HepG2 (cell line): Measurements from ENCODE around the gene RPL3.

Experiments used
- CHD4 ChIP-seq: fragments of 200-600 bp; sonication (generic); IDR thresholded peaks from 2 replicates; pipeline ENCODE4 v1.7.0; 2017; ENCODE audit warnings: mild to moderate bottlenecking, low read length, borderline replicate concordance
- CTCF ChIP-seq: sonication (generic); formaldehyde crosslinking; IDR thresholded peaks from 2 replicates; pipeline ENCODE4 v1.5.0; 2020; ENCODE audit warnings: mild to moderate bottlenecking, missing genetic modification reagents, moderate library complexity
- EP300 ChIP-seq, 3 experiments: sonication (generic) in 1 of 3; formaldehyde crosslinking in 1 of 3; IDR thresholded peaks; 2 replicates each; pipeline versions ENCODE4 v1.5.1 to v1.6.1; 2011 to 2020; ENCODE audit warnings: low read depth in 2 of 3, low read length in 2 of 3, borderline replicate concordance in 1 of 3, improper control_type of control experiment in 1 of 3, mild to moderate bottlenecking in 1 of 3, missing genetic modification reagents in 1 of 3, moderate library complexity in 1 of 3
- ERF ChIP-seq: IDR thresholded peaks from 2 replicates; pipeline ENCODE4 v1.6.1; 2018; ENCODE audit warnings: missing biosample characterization, missing genetic modification reagents
- FOXJ3 ChIP-seq: sonication (generic); formaldehyde crosslinking; IDR thresholded peaks from 2 replicates; pipeline ENCODE4 v1.4.0; 2020; ENCODE audit warnings: missing genetic modification reagents, mild to moderate bottlenecking, borderline replicate concordance
- MLX ChIP-seq: IDR thresholded peaks from 2 replicates; pipeline ENCODE4 v1.6.1; 2016
- MXI1 ChIP-seq: IDR thresholded peaks from 3 replicates; pipeline ENCODE4 v1.6.1; 2012; ENCODE audit warnings: low read depth, low read length, inconsistent platforms, borderline replicate concordance
- TP53 ChIP-seq: sonication (generic); formaldehyde crosslinking; conservative IDR thresholded peaks from 2 replicates; pipeline ENCODE4 v1.4.0; 2020; ENCODE audit warnings: missing genetic modification reagents
- XBP1 ChIP-seq: sonication (generic); formaldehyde crosslinking; IDR thresholded peaks from 2 replicates; pipeline ENCODE4 v1.5.0; 2020; ENCODE audit warnings: missing genetic modification reagents
- ZBED4 ChIP-seq: sonication (generic); formaldehyde crosslinking; IDR thresholded peaks from 2 replicates; pipeline ENCODE4 v1.4.0; 2020; ENCODE audit warnings: missing genetic modification reagents, borderline replicate concordance
- ZNF143 ChIP-seq: sonication (generic); formaldehyde crosslinking; IDR thresholded peaks from 2 replicates; pipeline ENCODE4 v1.4.0; 2020; ENCODE audit warnings: missing genetic modification reagents
- ZNF737 ChIP-seq: sonication (generic); formaldehyde crosslinking; IDR thresholded peaks from 2 replicates; pipeline ENCODE4 v1.5.0; 2020; ENCODE audit warnings: missing genetic modification reagents, mild to moderate bottlenecking, borderline replicate concordance

- TF ChIP-seq CHD4 (no peak), ZNF143 (CRISPR knock-in tag) (no peak), ERF (CRISPR knock-in tag) (no peak), CTCF (CRISPR knock-in tag) (no peak), ZNF737 (CRISPR knock-in tag) (no peak), EP300 (IDR thresholded peaks at IDR 0.05; ENCODE audit: low read depth in 2 of 2, low read length in 2 of 2) (no peak), EP300 (CRISPR knock-in tag; IDR thresholded peaks at IDR 0.05; ENCODE audit: borderline replicate concordance) (no peak), FOXJ3 (CRISPR knock-in tag) (no peak), ZBED4 (CRISPR knock-in tag) (no peak), MXI1 (no peak), MLX (CRISPR knock-in tag) (no peak), XBP1 (CRISPR knock-in tag) (no peak), TP53 (no peak)
These were observed 32.3 kb upstream of the RPL3 start for GRCh38 chr22:39351689-39352214.
